ENCODE data around the gene ZMIZ1. TPM values are rescaled to one million over a fixed set of nuclear protein-coding genes. Genes with fewer than 3 reads are reported as not detected.

Gene ZMIZ1
- total and polyA plus RNA-seq, 4 donors, result 3.9 to 19.1 (median 9.8) TPM

GRCh38 chr10:79171504-79171903 lies 102.7 kb downstream of the ZMIZ1 start:
- Histone ChIP-seq H3K36me3 (ENCODE audit: control insufficient read depth in 4 of 4, insufficient read depth in 3 of 4, low read depth in 1 of 4, low read length in 3 of 4) (peaks cover 0 to 14% (median 1%) of the 10 kb centered on the region in 4 donors), H3K27me3 (ENCODE audit: control insufficient read depth in 4 of 4, insufficient read depth in 4 of 4, low read length in 3 of 4) (no peaks in the 10 kb centered on the region), H3K9ac (ENCODE audit: low read depth in 1 of 2, low read length in 2 of 2) (no peak overlapping the region), H3K27ac (ENCODE audit: low read depth in 1 of 2, low read length in 2 of 2) (no peak overlapping the region), H3K9me3 (ENCODE audit: control insufficient read depth in 4 of 4, low read length in 3 of 4) (no peaks in the 10 kb centered on the region), H3K4me3 (ENCODE audit: low read depth in 1 of 3, low read length in 3 of 3) (no peak overlapping the region), H3K4me1 (ENCODE audit: control insufficient read depth in 4 of 4, insufficient read depth in 4 of 4, low read length in 3 of 4) (peaks cover 0 to under 1% (median 0%) of the 10 kb centered on the region in 4 donors)
- DNase-seq (ENCODE audit: low spot score), result no peak
- 98% methylated on average over 5 of the region's 5 CpGs for WGBS
- no peak for TF ChIP-seq ZBTB33 (IDR thresholded peaks at IDR 0.05)
- TF ChIP-seq RAD21 (IDR thresholded peaks at IDR 0.05), result no peak
- TF ChIP-seq GABPA (IDR thresholded peaks at IDR 0.05 in 1 of 2, conservative IDR thresholded peaks at IDR 0.05 in 1 of 2), result no peak
- TF ChIP-seq EGR1 (IDR thresholded peaks at IDR 0.05; ENCODE audit: low read depth in 2 of 2), result no peak
- TF ChIP-seq CTCF (IDR thresholded peaks at IDR 0.05; ENCODE audit: low read depth, low read length, missing input control), result no peak
- TF ChIP-seq ATF3 (IDR thresholded peaks at IDR 0.05), result no peak
- TF ChIP-seq TAF1 (conservative IDR thresholded peaks at IDR 0.05), result no peak
- no peak for TF ChIP-seq FOXA2 (IDR thresholded peaks at IDR 0.05)
- no peak for TF ChIP-seq JUND (IDR thresholded peaks at IDR 0.05)
- TF ChIP-seq NR2F2 (IDR thresholded peaks at IDR 0.05), result no peak
- TF ChIP-seq RXRA (IDR thresholded peaks at IDR 0.05), result no peak
- no peak for TF ChIP-seq HNF4A (conservative IDR thresholded peaks at IDR 0.05)

- WGBS, result 89% methylated on average over 5 of the region's 5 CpGs
- H3K9ac ChIP-seq (ENCODE audit: low read depth in 1 of 2, low read length in 2 of 2), result no peak overlapping the region
Measured at GRCh38 chr10:79172881-79173280, 104.1 kb downstream of the ZMIZ1 start.

More at GRCh38 chr10:79172881-79173280, 104.1 kb downstream of the ZMIZ1 start:
- H3K4me3 ChIP-seq (ENCODE audit: low read depth in 1 of 3, low read length in 3 of 3), result no peak overlapping the region
- no peaks in the 10 kb centered on the region for H3K27me3 ChIP-seq (ENCODE audit: control insufficient read depth in 4 of 4, insufficient read depth in 4 of 4, low read length in 3 of 4)
- no peak overlapping the region for H3K27ac ChIP-seq (ENCODE audit: low read depth in 1 of 2, low read length in 2 of 2)
- no peaks in the 10 kb centered on the region for H3K9me3 ChIP-seq (ENCODE audit: control insufficient read depth in 4 of 4, low read length in 3 of 4)
- no peak for DNase-seq (ENCODE audit: low spot score)
- TF ChIP-seq MAX (IDR thresholded peaks at IDR 0.05), result no peak
- TF ChIP-seq ATF3 (IDR thresholded peaks at IDR 0.05), result no peak
- TF ChIP-seq RAD21 (IDR thresholded peaks at IDR 0.05), result no peak
- no peak for TF ChIP-seq JUND (IDR thresholded peaks at IDR 0.05)
- no peak for TF ChIP-seq REST (IDR thresholded peaks at IDR 0.05)
- no peak for TF ChIP-seq EGR1 (IDR thresholded peaks at IDR 0.05; ENCODE audit: low read depth in 2 of 2)
- TF ChIP-seq ZBTB33 (IDR thresholded peaks at IDR 0.05), result no peak
- no peak for TF ChIP-seq YY1 (IDR thresholded peaks at IDR 0.05)
- no peak for TF ChIP-seq FOXA1 (IDR thresholded peaks at IDR 0.05)
- no peak for TF ChIP-seq CTCF (IDR thresholded peaks at IDR 0.05; ENCODE audit: low read depth, low read length, missing input control)
- no peak for TF ChIP-seq RXRA (IDR thresholded peaks at IDR 0.05)
- no peak for TF ChIP-seq GABPA (IDR thresholded peaks at IDR 0.05 in 1 of 2, conservative IDR thresholded peaks at IDR 0.05 in 1 of 2)
- TF ChIP-seq SP1 (IDR thresholded peaks at IDR 0.05), result no peak
- TF ChIP-seq NR2F2 (IDR thresholded peaks at IDR 0.05), result no peak
- TF ChIP-seq HNF4G (IDR thresholded peaks at IDR 0.05), result no peak
- TF ChIP-seq TAF1 (conservative IDR thresholded peaks at IDR 0.05), result no peak
- TF ChIP-seq HNF4A (conservative IDR thresholded peaks at IDR 0.05), result no peak
- no peak for TF ChIP-seq FOXA2 (IDR thresholded peaks at IDR 0.05)
- peaks cover 0 to 3% (median 1%) of the 10 kb centered on the region in 4 donors for H3K4me1 ChIP-seq (ENCODE audit: control insufficient read depth in 4 of 4, insufficient read depth in 4 of 4, low read length in 3 of 4)
- peaks cover 0 to 6% (median 0%) of the 10 kb centered on the region in 4 donors for H3K36me3 ChIP-seq (ENCODE audit: control insufficient read depth in 4 of 4, insufficient read depth in 3 of 4, low read depth in 1 of 4, low read length in 3 of 4)
